Inflammatory macrophage treated with lipopolysaccharide for 1 hour (primary cell): ENCODE data around the gene SEPTIN7.

Experiments
- DNase-seq, 2 donors: peaks; one replicate each; pipeline ENCODE4 v3.0.0-alpha.2; 2020 to 2022

The SEPTIN7 gene

DNA sequence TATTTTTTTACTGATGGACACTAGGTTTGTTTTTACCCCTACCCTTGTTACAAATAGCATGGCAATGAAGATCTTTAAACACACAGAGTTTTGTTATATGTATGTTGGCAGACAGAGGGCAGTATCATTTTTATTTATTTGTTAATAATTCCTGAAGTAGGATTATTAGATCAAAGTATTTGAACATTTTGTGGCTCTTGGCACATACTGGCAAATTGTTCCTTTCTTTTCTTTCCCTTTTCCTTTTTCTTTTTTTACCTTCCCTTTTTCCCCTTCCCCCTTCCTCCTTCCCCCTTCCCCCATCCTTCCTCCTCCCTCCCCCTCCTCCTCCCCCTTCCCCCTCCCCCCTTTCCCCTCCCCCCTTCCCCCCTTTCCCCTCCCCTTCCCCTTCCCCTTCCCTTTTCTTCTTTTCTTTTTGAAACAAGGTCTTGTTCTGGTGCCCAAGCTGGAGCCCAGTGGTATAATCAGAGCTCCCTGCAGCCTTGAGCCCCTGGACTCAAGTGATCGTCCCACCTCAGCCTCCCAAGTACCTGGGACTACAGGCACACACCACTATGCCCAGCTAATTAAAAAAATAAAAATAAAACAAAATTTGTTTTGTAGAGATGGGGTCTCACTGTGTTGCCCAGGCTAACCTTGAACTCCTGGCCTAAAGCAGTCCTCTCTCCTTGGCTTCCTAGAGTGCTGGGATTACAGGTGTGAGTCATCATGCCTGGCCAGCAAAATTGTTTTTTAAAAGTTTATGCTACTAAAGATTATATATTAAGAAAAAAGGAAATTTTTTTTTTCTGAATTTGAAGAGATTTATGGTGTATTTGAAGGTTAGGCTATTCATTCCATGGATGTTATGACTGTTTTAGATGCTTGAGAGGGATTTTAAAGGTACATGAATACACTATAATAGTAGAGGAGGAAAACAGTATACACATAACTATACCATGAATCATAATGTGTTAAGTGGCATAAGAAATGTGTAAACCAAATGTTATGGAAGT lies 39.3 kb downstream of the SEPTIN7 start:
- no peak for DNase-seq

- no peak for DNase-seq
Measured at GRCh38 chr7:35846816-35847412, 46.1 kb downstream of the SEPTIN7 start.

GRCh38 chr7:35848725-35849124 lies 47.9 kb downstream of the SEPTIN7 start:
- no peak for DNase-seq

DNA sequence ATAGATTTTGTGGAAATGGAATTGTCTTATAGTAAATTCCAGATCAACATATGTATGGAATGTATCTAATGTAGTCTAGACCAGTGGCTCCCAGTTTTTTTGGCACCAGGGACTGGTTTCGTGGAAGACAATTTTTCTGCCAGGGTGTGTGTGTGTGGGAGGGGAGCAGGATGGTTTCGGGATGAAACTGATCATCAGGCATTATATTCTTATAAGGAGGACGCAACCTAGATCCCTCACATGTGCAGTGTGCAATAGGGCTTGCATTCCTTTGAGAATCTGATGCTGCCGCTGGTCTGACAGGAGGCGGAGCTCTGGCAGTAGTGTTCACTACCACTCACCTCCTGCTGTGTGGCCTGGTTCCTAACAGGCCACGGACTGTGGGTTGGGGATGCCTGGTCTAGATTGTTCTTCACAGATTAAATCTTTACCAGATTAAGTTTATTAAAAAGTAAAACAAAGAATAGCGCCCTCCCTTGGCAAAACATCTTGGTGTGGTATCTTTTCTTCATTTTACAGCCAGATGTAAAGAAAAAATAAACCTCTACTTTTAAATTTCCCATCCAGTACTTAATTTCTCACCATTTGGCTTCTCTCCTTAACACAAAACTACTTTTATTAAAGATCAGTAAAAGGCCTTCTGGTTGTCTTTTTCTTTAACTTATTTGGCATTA lies 48.4 kb downstream of the SEPTIN7 start:
- no peak for DNase-seq

DNA sequence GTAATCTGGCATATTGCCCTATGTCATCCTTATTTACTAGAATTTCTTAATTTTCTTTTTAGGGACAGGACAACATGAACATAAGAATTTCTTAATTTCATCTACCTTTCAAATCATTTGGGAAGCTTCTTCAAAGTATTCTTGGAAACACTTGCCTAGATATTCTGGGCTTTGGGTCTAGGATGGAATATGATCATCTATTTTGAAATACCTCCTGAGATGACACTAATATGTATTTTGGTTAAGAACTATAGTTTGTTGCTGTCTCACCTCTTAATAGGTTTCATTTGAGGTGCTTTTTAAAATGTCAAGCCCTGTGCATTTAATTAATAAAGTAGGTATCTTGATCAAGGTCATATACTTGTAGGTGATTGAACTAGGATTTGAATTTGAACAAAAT lies 49.1 kb downstream of the SEPTIN7 start:
- no peak for DNase-seq
